ENCODE measurements around the gene CIZ1.

- TF ChIP-seq CTCF (conservative IDR thresholded peaks at IDR 0.05) = no peak
- TF ChIP-seq ZFX (IDR thresholded peaks at IDR 0.05) = no peak
Measured at GRCh38 chr9:128125580-128126354, 65.6 kb downstream of the CIZ1 start.

Data from C4-2B (cell line).